Hematopoietic multipotent progenitor cell (in vitro differentiated cells): ENCODE measurements around the gene KLF9. TPM values are rescaled to one million over a fixed set of nuclear protein-coding genes. Genes with fewer than 3 reads are reported as not detected.
A peak's percentile ranks its signal among the peaks of the same experiment; 100 is the strongest.
"Not testable (repeated sequence)": the region's sequence is repeated elsewhere in the genome, so short reads cannot be mapped to it uniquely, and the experiment has no call there.

Source experiments
- DNase-seq, 3 donors: peaks; one replicate each; pipeline ENCODE4 v3.0.0-alpha.2; 2011 to 2015; ENCODE audit warnings: low read depth in 2 of 3, low spot score in 2 of 3
- total RNA-seq: library from RNA; depleted of rRNA; stranded (reverse); fragments of >200 nt; gene quantifications from one replicate; pipeline ENCODE4 v1.2.3, GENCODE V29; 2012

Gene KLF9
- total RNA-seq, 1 donor = 44.4 TPM

- DNase-seq = no peak
Measured at GRCh38 chr9:70405808-70406433, 8.5 kb downstream of the KLF9 start.

DNA sequence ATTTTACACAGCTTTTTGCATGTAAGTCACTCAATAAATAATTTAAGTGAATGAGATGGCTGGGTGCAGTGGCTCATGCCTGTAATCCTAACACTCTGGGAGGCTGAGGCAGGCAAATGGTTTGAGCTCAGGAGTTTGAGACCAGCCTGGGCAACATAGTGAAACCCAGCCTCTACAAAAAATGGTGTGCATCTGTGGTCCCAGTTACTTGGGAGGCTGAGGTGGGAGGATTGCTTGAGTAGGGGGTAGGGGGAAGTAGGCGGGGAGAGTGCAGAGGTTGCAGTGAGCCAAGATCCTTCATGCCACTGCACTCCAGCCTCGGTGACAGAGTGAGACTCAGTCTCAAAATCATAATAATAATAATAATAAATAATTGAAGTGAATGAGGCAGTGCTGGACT, 10.2 kb downstream of the KLF9 start:
- no peak for DNase-seq

- no peak for DNase-seq
Measured at GRCh38 chr9:70403618-70404025, 10.8 kb downstream of the KLF9 start.

GRCh38 chr9:70403166-70403565, 11.3 kb downstream of the KLF9 start:
- no peak for DNase-seq

DNA sequence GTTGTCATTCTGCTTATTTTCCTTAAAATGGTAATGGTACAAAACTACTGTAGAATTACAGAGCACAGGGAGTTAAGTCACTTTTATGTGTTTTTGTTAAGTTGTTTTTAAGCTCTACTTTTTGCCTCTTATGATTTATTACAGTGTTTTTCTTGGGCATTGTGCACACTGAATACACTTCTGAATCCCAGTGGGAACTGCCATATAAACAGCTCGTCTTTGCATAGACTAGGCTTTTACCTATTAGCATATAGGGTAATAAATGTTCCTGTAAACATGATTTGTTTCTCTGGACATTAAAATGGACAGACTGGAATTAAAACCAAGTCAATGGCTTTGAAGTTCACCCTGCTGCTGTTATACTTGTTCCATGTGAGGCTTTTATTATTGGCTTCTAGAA, 12.2 kb downstream of the KLF9 start:
- no peak for DNase-seq

DNA sequence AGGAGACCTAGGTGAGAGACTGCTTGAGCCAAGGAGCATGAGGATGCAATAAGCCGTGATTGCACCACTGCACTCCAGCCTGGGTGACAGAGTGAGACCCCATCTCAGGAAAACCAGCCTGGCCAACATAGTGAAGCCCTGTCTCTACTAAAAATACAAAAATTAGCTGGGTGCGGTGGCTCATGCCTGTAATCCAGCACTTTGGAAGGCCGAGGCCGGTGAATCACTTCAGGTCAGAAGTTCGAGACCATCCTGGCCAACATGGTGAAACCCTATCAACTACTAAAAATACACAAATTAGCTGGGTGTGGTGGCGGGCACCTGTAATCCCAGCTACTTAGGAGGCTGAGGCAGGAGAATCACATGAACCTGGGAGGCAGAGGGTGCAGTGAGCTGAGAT, 13.2 kb downstream of the KLF9 start:
- DNase-seq = not testable (repeated sequence)

- no peak for DNase-seq
Measured at GRCh38 chr9:70400107-70400892, 14.2 kb downstream of the KLF9 start.

GRCh38 chr9:70399141-70399540, 15.3 kb downstream of the KLF9 start:
- no peak for DNase-seq

DNA sequence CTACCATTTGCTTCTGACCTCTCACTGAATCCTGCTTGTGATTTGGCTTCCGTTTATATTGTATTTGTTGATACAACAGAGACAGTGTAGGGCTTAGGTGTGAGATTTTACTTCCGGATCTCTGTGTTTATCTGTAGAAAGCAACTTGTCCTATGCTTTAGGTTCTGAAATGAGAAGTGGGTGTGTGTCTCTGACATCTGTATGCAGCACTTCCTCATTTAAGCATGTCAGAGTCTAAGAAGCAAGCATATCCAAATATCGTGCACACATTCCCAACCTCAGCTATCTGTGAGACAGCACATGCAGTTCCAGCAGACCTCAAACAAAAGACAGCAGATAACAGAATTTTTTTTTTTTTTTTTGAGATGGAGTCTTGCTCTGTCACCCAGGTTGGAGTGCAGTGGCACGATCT, 16.3 kb downstream of the KLF9 start:
- peak in 2 of 3 donors; percentile 77 to 89 for DNase-seq

GRCh38 chr9:70395652-70396051, 18.8 kb downstream of the KLF9 start:
- no peak for DNase-seq

- DNase-seq = no peak
Measured at GRCh38 chr9:70392850-70393249, 21.6 kb downstream of the KLF9 start.

GRCh38 chr9:70392189-70392588, 22.3 kb downstream of the KLF9 start:
- DNase-seq = peak in 2 of 3 donors; percentile 14 to 29

DNA sequence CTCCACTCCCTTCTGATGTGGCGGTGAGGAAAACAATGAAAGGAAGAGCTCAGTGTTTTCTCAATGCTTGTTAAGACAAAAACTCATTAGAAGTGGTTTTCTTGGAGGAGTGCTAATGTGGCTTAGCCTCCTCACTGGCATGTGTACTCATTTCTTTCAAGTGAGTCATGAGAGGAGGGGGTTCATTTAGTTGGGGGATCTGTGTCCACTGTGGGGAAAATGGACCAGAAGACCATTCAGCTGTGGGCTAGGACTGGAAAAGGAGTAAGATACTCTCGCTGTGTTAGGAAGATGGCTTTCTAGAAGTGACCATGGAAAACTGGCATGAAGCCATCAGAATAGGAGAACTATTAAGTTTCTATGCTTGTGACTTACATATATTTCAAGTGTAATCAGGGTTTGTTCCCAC, 23.5 kb downstream of the KLF9 start:
- no peak for DNase-seq

- DNase-seq = no peak
Measured at GRCh38 chr9:70389621-70390266, 24.7 kb downstream of the KLF9 start.

GRCh38 chr9:70389188-70389587, 25.3 kb downstream of the KLF9 start:
- DNase-seq = no peak

- DNase-seq = no peak
Measured at GRCh38 chr9:70387663-70388062, 26.8 kb downstream of the KLF9 start.

- DNase-seq = no peak
Measured at GRCh38 chr9:70385426-70385825, 29.0 kb downstream of the KLF9 start.

- no peak for DNase-seq
Measured at GRCh38 chr9:70382709-70383605, 31.5 kb downstream of the KLF9 start.

DNA sequence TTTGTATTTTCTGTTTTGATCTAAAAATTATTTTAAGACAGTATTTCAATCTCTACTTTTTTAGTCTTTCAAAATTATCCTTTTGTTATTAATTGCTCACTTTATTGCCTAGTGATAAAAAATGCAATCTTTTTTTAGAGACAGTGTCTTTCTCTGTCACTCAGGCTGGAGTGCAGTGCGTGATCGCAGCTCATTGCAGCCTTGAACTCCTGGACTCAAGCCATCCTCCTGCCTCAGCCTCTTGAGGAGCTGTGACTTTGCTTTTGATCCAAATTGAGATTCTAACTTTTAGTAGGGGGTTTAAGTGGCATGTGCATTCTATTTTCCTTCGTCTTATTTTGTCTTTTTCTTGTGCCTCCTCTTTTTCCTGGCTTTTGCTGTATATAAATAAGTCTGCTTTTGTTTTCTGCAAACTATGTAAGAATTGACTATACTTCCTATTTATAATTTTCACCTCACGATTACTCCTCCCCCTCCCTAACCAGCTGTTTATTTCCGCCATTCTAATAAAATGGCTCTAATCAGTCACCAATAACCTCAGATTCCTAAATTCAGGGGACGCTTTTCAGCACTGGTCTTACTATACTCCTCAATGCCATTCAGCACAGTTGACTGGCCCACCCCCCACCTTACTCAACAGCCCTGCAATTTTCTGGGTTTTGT, 32.3 kb downstream of the KLF9 start:
- DNase-seq = no peak

DNA sequence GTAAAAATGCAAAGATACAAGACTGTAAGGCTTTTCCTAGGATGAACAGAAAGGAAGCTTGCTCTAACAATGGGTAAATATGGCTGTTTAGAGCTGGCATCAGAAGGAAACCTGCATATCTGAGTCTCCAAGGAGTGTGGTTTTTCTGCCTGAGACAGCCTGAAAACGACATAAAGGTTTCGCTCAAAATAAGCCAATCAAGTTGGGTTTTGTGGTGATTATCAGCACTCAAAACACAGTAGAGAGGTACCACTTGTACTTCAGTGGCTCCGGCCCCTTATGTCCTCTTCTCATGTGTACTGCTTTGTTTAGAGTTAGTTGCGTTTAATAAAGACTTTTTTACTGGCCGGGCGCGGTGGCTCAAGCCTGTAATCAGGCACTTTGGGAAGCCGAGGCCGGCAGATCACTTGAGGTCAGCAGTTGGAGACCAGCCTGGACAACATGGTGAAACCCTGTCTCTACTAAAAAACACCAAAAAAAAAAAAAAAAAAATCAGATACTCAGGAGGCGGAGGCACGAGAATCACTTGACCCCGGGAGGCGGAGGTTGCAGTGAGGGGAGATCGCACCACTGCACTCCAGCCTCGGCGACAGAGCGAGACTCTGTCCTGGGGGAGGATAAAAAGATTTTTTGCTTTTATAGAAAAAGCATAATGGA, 39.4 kb downstream of the KLF9 start:
- DNase-seq = no peak
